NCI-H82 treated with DMSO at 0.1 percent for 48 hours (cell line): ENCODE results near the gene GNB3.

Source experiments
- DNase-seq: peaks from one replicate; lab custom pipeline; 2025; ENCODE audit not compliant: unreplicated experiment; lab: John Stamatoyannopoulos, UW

Gene GNB3

DNA sequence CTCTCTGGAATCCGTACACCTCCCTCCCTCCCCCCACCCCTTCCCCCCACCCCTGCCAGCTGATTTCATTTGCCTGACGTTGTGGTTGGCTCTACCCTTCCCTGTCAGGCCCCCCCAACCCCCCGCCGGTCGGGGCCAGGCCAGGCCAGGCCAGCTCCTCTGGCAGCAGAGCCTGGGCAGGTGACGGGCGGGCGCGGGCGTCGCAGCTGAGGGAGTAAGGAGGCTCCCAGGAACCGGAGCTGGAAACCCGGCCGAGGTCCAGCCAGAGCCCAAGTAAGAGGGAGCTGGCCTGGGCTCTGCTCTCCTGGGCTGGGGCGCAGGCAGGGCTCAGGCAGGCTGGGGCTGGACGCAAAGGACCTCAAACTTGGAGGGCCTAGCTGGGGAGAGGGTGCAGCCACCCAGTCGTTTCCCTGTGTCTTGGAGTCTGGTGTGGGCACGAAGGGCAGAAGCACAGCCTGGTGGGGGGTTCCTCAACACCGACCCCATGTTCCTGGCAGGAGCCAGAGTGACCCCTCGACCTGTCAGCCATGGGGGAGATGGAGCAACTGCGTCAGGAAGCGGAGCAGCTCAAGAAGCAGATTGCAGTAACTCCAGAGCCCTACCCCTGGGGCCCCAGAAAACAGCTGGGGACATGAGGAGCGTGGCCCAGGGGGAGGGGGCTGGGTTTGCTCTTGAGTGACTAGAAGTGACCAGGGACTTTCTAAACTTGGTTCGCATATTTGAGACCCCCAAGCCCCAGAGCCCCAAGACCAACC, at the start of gene GNB3:
GNB3 (plus strand) TSS at position 165 of the 755 bp plus-strand sequence; CDS start at position 528, 363 bp downstream.
- peak; percentile 18 for DNase-seq

GRCh38 chr12:6791931-6792520, 48.7 kb upstream of the GNB3 start:
- DNase-seq = no peak

- DNase-seq = no peak
These were observed 48.1 kb upstream of the GNB3 start for GRCh38 chr12:6792522-6793201.

DNA sequence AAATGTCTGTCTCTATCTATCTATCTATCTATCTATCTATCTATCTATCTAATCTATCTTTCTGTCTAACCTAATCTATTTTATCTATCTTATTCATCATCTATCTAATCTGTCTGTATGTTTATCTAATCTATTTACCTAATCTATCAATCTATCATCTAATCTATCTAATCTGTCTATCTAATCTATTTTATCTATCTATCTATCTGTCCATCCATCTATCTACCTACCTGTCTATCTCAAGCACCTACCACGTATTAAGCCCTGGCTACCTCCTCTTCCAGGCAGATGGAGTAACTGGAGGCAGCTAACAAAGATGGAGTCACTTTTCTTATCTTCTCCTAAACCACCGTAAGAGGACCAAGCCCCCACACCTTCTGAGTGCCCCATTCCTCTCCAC, 45.6 kb upstream of the GNB3 start:
- no peak for DNase-seq

GRCh38 chr12:6796576-6796975, 44.1 kb upstream of the GNB3 start:
- no peak for DNase-seq

DNA sequence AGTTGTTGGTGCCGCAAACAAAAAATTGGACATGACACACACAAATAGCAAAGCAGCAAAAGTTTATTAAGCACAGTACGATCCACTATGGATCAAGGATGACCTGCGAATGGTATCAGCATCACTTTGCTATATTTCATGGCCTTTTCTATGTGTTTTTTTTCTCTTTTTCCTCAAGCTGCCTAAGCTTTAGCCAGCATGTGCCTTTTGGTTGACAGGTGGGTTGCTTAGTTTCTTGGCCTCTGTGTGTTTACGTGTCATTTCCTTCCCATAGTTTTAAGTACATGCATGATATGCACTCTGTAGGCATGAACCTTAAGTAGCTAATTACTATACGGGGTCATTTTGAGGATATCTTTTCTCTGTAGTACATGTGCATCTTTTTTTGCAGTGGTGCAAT, 41.6 kb upstream of the GNB3 start:
- no peak for DNase-seq

DNA sequence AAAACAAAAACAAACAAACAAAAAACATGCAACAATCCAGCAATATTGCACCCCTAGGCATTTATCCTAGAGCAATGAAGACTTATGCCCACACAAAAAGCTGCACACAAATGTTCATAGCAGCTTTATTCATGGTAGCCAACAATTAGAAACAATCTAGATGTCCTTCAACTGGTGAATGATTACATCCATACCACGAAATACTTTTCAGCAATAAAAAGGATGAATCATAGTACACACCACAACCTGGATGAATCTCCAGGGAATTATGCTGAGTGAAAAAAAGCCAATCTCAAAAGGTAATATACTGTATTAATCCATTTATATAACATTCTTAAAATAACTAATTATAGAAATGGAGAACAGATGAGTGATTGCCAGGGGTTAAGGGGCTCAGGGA, 33.6 kb upstream of the GNB3 start:
- DNase-seq = no peak

DNA sequence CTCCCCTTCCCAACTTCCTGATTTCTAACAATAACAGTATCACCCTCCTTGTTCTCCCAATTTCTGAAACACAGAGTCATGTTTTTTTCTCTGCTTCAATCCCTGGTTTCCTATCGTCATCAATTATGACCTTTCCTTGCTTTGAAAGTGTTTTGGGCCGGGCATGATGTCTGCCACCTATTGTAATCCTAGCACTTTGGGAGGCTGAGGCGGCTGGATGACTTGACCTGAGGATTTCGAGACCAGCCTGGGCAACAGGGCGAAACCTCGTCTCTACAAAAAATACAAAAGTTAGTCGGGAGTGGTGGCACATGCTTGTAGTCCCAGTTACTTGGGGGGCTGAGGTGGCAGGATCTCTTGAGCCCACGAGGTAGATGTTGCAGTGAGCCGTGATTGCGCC, 31.7 kb upstream of the GNB3 start:
- no peak for DNase-seq

DNA sequence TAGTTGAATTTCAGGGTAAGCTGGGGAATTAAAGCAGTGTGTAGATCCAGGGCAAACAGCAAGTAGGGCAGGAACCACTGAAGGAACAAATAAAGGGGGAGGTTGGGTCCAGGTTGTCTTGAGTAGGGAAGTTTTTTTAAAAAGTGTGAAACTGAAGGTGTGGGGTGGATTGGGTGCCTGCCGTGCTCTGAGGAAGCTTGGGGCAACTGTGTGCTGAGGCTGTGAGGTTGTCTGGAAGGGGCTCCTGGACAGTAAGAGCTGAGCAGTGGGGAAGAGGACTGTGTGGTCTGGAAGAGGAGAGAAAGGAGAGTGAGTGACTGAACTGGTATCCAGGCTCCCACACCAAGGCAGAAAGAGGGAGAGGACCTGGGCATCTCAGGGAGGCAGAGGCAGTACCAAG, 30.0 kb upstream of the GNB3 start:
- no peak for DNase-seq

- no peak for DNase-seq
These were observed 27.4 kb upstream of the GNB3 start for GRCh38 chr12:6813363-6813762.

- DNase-seq = no peak
These were observed 24.1 kb upstream of the GNB3 start for GRCh38 chr12:6816598-6816997.

DNA sequence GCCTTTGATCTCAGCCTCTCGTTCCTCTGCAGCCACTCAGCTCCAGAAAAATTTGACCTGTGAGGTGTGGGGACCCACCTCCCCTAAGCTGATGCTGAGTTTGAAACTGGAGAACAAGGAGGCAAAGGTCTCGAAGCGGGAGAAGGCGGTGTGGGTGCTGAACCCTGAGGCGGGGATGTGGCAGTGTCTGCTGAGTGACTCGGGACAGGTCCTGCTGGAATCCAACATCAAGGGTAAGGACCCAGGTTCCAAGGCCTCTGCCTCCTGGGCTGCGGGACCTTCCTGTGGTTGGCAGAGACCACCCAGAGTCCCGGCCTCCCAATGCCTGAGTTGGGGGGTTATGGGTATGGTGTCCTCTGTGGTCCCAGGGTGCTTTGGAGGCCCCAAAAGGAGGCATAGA, 23.6 kb upstream of the GNB3 start:
- no peak for DNase-seq

- no peak for DNase-seq
These were observed 23.0 kb upstream of the GNB3 start for GRCh38 chr12:6817662-6818157.

DNA sequence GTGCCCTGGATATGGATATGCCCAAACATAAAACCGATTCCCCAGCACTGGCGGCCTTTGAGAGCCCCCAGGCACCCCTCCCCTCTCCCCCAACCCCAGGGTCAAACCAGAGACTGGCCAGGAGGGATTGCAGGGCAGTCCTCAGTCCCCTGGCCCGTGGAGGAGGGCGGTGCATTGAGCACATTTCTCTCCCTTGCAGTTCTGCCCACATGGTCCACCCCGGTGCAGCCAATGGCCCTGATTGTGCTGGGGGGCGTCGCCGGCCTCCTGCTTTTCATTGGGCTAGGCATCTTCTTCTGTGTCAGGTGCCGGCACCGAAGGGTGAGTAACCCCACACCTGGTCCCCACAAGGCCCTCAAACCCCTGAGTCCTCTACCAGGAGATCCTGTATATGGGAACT, 22.5 kb upstream of the GNB3 start:
- DNase-seq = no peak

- no peak for DNase-seq
These were observed 22.1 kb upstream of the GNB3 start for GRCh38 chr12:6818645-6819044.

- no peak for DNase-seq
These were observed 21.4 kb upstream of the GNB3 start for GRCh38 chr12:6819106-6820030.

DNA sequence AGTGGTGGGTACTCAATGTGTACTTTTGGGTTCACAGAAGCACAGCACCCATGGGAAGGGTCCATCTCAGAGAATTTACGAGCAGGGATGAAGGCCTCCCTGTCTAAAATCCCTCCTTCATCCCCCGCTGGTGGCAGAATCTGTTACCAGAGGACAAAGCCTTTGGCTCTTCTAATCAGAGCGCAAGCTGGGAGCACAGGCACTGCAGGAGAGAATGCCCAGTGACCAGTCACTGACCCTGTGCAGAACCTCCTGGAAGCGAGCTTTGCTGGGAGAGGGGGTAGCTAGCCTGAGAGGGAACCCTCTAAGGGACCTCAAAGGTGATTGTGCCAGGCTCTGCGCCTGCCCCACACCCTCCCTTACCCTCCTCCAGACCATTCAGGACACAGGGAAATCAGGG, 20.6 kb upstream of the GNB3 start:
- DNase-seq = no peak

- DNase-seq = peak; percentile 48
These were observed 18.9 kb upstream of the GNB3 start, which contains the start of gene GPR162 for GRCh38 chr12:6821591-6822425. GPR162 (plus strand) TSS chr12:6821821; CDS start chr12:6823899, 2,078 bp downstream.

DNA sequence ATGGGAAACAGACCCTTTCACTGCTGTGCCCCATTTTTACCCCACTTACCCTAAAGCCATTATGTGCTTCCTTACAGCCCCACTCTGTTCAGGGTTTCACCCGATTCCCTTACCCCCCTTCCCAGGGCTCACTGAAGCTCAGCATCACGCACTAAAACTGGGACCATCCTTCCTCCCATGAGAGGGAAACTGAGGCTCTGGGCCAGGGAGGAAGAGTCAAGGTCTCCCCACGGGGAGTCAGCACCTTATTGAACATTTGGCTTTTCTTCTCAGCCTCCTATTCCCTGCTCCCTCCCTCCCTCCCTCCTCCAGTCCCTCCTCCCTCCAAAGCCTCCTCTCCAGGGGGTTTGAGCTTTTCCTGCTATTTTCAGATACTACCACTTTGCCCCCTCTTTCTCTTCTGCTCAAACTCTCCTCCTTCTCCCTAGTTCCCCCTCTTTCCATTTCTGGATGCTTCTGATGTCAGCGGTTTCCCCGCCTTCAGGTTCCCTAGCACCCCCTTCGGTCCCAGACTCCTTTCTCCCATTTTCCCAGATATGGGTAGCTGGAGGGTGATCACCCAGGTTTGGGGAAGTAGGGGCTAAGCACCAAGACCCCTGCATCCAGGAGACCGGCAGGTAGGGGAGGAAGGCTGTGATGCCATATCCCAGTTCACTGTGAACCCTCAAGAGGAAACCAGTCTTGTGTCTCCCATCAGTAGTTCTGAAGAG, 18.1 kb upstream of the GNB3 start:
- no peak for DNase-seq
